ENCODE measurements around the gene SYT13.
A peak's percentile ranks its signal among the peaks of the same experiment; 100 is the strongest.

The SYT13 gene

GRCh38 chr11:45313171-45313865, 27.2 kb upstream of the SYT13 start:
- no peak for DNase-seq (ENCODE audit: low read depth)

- DNase-seq (ENCODE audit: low read depth) = no peak
Observed at GRCh38 chr11:45305874-45306623, 19.9 kb upstream of the SYT13 start.

GRCh38 chr11:45304992-45305335, 18.8 kb upstream of the SYT13 start:
- DNase-seq (ENCODE audit: low read depth) = no peak

GRCh38 chr11:45304111-45304991, 18.2 kb upstream of the SYT13 start:
- DNase-seq (ENCODE audit: low read depth) = no peak

- no peak for DNase-seq (ENCODE audit: low read depth)
Observed at GRCh38 chr11:45303316-45303715, 17.2 kb upstream of the SYT13 start.

GRCh38 chr11:45301537-45302246, 15.6 kb upstream of the SYT13 start:
- DNase-seq (ENCODE audit: low read depth) = no peak

- no peak for DNase-seq (ENCODE audit: low read depth)
Observed at GRCh38 chr11:45300715-45301114, 14.6 kb upstream of the SYT13 start.

- no peak for DNase-seq (ENCODE audit: low read depth)
Observed at GRCh38 chr11:45298718-45299117, 12.6 kb upstream of the SYT13 start.

GRCh38 chr11:45296075-45296474, 9.9 kb upstream of the SYT13 start:
- no peak for DNase-seq (ENCODE audit: low read depth)

- DNase-seq (ENCODE audit: low read depth) = no peak
Observed at GRCh38 chr11:45294499-45294898, 8.4 kb upstream of the SYT13 start.

GRCh38 chr11:45293566-45294192, 7.5 kb upstream of the SYT13 start:
- DNase-seq (ENCODE audit: low read depth) = peak; percentile 46

- no peak for DNase-seq (ENCODE audit: low read depth)
Observed at GRCh38 chr11:45290586-45290985, 4.4 kb upstream of the SYT13 start.

GRCh38 chr11:45289369-45289768, 3.2 kb upstream of the SYT13 start:
- DNase-seq (ENCODE audit: low read depth) = no peak

GRCh38 chr11:45288339-45288738, 2.2 kb upstream of the SYT13 start:
- no peak for DNase-seq (ENCODE audit: low read depth)

- no peak for DNase-seq (ENCODE audit: low read depth)
Observed at GRCh38 chr11:45287316-45287903, 1.3 kb upstream of the SYT13 start.

GRCh38 chr11:45285250-45285828, 802 bp downstream of the SYT13 start:
- DNase-seq (ENCODE audit: low read depth) = no peak

- no peak for DNase-seq (ENCODE audit: low read depth)
Observed at GRCh38 chr11:45282081-45282480, 4.1 kb downstream of the SYT13 start.

- no peak for DNase-seq (ENCODE audit: low read depth)
Observed at GRCh38 chr11:45280449-45280848, 5.7 kb downstream of the SYT13 start.

GRCh38 chr11:45279645-45280044, 6.5 kb downstream of the SYT13 start:
- DNase-seq (ENCODE audit: low read depth) = no peak

GRCh38 chr11:45278714-45279113, 7.4 kb downstream of the SYT13 start:
- no peak for DNase-seq (ENCODE audit: low read depth)

- DNase-seq (ENCODE audit: low read depth) = no peak
Observed at GRCh38 chr11:45275828-45276227, 10.3 kb downstream of the SYT13 start.

All from stimulated activated CD8-positive, alpha-beta memory T cell treated with anti-CD3 and anti-CD28 coated beads, Interleukin-4, amount 100 ng/mL, for 24 hours (primary cell).